ENCODE data around the gene BCL6B. TPM values are rescaled to one million over a fixed set of nuclear protein-coding genes. Genes with fewer than 3 reads are reported as not detected.

The BCL6B gene
- total RNA-seq, 2 donors from 2014 or later, result 2.9 to 7.0 TPM

DNA sequence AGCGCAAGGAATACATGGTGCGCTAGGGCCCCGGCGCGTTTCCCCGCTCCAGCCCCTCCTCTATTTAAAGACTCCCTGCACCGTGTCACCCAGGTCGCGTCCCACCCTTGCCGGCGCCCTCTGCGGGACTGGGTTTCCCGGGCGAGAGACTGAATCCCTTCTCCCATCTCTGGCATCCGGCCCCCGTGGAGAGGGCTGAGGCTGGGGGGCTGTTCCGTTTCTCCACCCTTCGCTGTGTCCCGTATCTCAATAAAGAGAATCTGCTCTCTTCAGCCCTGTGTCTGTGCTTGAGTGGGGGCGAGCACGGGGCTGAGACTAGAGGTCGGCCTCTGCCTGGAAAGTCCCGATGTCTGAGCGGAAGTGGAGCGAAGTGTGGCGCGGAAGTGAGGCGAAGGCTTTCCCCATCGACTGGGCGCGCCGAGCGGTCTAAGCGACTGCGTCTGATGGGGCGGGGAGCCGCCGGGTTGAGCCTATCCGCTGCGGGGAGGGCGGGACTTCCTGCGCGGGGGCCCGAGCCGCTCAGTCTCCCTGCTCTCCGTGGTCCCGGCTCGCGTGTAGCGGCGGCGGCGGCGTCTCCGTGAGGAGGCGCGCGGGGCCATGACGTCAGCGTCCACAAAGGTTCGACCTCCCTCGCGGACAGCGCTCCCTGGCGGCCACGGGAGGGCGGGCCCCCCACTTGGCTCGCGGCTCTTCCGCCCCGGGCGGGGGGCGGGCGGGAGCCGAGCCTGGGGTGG, 8.4 kb upstream of the BCL6B start:
- Histone ChIP-seq H3K4me1 (ENCODE audit: control insufficient read depth, insufficient read depth, low read length) (no peaks in the 10 kb centered on the region), H3K9me3 (ENCODE audit: control insufficient read depth, low read length) (no peaks in the 10 kb centered on the region), H3K27ac (ENCODE audit: low read depth, low read length) (peak overlapping the region; percentile 78), H3K27me3 (ENCODE audit: control insufficient read depth, insufficient read depth, low read length, poor library complexity, severe bottlenecking) (no peaks in the 10 kb centered on the region), H3K36me3 (ENCODE audit: control insufficient read depth, insufficient read depth, low read length) (peaks cover 9% of the 10 kb centered on the region), H3K9ac (ENCODE audit: extremely low read depth, low read length, poor library complexity, severe bottlenecking) (peak overlapping the region; percentile 96), H3K4me3 (ENCODE audit: low read length) (peak overlapping the region; percentile 100)
- peaks cover 24% of the 10 kb centered on the region for H3K4me1 Mint-ChIP-seq
- H3K36me3 Mint-ChIP-seq (ENCODE audit: low read depth), result peaks cover 22% of the 10 kb centered on the region
- no peaks in the 10 kb centered on the region for H3K27me3 Mint-ChIP-seq (ENCODE audit: insufficient read depth)
- H3K27ac Mint-ChIP-seq, result peak overlapping the region; percentile 100
- DNase-seq, result peak; percentile 99
- TF ChIP-seq, protein P1, sequence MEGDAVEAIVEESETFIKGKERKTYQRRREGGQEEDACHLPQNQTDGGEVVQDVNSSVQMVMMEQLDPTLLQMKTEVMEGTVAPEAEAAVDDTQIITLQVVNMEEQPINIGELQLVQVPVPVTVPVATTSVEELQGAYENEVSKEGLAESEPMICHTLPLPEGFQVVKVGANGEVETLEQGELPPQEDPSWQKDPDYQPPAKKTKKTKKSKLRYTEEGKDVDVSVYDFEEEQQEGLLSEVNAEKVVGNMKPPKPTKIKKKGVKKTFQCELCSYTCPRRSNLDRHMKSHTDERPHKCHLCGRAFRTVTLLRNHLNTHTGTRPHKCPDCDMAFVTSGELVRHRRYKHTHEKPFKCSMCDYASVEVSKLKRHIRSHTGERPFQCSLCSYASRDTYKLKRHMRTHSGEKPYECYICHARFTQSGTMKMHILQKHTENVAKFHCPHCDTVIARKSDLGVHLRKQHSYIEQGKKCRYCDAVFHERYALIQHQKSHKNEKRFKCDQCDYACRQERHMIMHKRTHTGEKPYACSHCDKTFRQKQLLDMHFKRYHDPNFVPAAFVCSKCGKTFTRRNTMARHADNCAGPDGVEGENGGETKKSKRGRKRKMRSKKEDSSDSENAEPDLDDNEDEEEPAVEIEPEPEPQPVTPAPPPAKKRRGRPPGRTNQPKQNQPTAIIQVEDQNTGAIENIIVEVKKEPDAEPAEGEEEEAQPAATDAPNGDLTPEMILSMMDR (conservative IDR thresholded peaks at IDR 0.05), result peak; percentile 91
- peak overlapping the region; percentile 94 for H3K4me3 Mint-ChIP-seq
- WGBS, 2 experiments (ENCODE audit: insufficient coverage in 1 of 2, insufficient read length in 1 of 2), result 1 to 10% methylated on average over 6 to 75 of the region's 75 CpGs
- no peaks in the 10 kb centered on the region for H3K9me3 Mint-ChIP-seq

DNA sequence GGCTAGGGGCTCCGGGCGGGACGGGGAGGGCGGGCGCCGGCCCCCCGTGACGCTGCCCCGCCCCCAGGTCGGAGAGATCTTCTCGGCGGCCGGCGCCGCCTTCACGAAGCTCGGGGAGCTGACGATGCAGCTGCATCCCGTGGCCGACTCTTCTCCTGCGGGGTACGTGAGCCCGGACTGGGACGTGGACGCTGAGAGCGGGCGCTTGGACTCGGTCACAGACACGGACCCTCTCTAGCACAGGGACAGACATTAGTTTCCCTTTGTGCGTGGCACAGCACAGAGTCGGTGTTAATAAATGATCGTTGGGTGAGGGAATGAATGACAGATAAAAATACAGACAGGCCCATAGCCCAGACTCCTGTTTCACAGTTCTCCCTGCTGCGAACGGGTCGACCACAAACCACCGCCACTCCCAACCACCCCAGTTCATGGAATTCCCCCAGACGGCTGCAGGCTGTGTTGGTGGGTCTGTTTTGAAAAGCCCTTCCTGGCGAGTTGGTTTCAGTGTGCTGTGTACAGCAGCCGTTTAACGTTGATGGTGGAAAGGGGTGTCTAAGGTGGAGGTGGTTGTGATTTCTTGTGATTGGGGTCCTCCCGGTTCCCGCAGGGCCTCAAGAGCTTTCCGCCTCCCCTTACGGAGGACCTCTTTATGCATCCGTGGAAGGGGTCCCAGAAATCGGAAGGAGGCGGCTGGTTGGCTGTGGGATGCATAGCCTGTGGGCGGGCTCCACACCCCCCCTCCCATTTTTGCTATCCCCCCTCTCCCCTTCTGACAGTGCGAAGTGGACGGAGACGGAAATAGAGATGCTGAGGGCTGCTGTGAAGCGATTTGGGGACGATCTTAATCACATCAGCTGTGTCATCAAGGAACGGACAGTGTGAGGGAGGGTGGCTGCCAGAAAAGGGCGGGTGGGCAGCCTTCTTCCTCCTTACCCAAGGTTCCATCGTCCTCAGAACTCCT, 7.6 kb upstream of the BCL6B start:
- Histone ChIP-seq H3K9ac (ENCODE audit: extremely low read depth, low read length, poor library complexity, severe bottlenecking) (peak overlapping the region; percentile 50), H3K27me3 (ENCODE audit: control insufficient read depth, insufficient read depth, low read length, poor library complexity, severe bottlenecking) (no peaks in the 10 kb centered on the region), H3K9me3 (ENCODE audit: control insufficient read depth, low read length) (no peaks in the 10 kb centered on the region), H3K4me3 (ENCODE audit: low read length) (peak overlapping the region; percentile 100), H3K4me1 (ENCODE audit: control insufficient read depth, insufficient read depth, low read length) (no peaks in the 10 kb centered on the region), H3K27ac (ENCODE audit: low read depth, low read length) (peak overlapping the region; percentile 78), H3K36me3 (ENCODE audit: control insufficient read depth, insufficient read depth, low read length) (peaks cover 3% of the 10 kb centered on the region)
- Mint-ChIP-seq H3K4me3 (peak overlapping the region; percentile 94), H3K36me3 (ENCODE audit: low read depth) (peaks cover 18% of the 10 kb centered on the region), H3K27ac (peak overlapping the region; percentile 92), H3K4me1 (peaks cover 28% of the 10 kb centered on the region), H3K9me3 (no peaks in the 10 kb centered on the region), H3K27me3 (ENCODE audit: insufficient read depth) (no peaks in the 10 kb centered on the region)
- 32 to 65% methylated on average over 7 to 56 of the region's 56 CpGs for WGBS, 2 experiments (ENCODE audit: insufficient coverage in 1 of 2, insufficient read length in 1 of 2)
- DNase-seq, result peak; percentile 54
- TF ChIP-seq, protein P1 (conservative IDR thresholded peaks at IDR 0.05), result peak; percentile 8

DNA sequence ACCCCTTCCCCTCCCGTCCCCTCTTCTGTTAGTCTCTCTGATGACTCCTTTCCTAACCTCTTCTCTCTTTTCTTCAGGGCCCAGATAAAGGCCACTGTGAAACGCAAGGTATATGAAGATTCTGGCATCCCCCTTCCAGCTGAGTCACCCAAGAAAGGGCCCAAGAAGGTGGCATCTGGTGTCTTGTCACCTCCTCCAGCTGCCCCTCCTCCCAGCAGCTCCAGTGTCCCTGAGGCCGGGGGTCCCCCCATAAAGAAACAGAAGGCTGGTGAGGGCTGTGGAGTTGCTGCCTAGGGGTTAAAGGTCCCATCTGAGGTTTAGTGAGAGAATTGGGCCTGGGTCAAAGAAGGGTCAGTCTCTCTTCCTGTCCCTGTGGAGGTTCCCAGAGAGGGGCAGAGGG, 6.4 kb upstream of the BCL6B start:
- H3K9me3 ChIP-seq (ENCODE audit: control insufficient read depth, low read length), result no peaks in the 10 kb centered on the region
- H3K27ac ChIP-seq (ENCODE audit: low read depth, low read length), result no peak overlapping the region
- H3K9ac ChIP-seq (ENCODE audit: extremely low read depth, low read length, poor library complexity, severe bottlenecking), result no peak overlapping the region
- peaks cover 3% of the 10 kb centered on the region for H3K36me3 ChIP-seq (ENCODE audit: control insufficient read depth, insufficient read depth, low read length)
- H3K4me3 Mint-ChIP-seq, result peak overlapping the region; percentile 94
- peaks cover 18% of the 10 kb centered on the region for H3K36me3 Mint-ChIP-seq (ENCODE audit: low read depth)
- peaks cover 9% of the 10 kb centered on the region for H3K27me3 ChIP-seq (ENCODE audit: control insufficient read depth, insufficient read depth, low read length, poor library complexity, severe bottlenecking)
- peak overlapping the region; percentile 70 for H3K27ac Mint-ChIP-seq
- H3K4me1 ChIP-seq (ENCODE audit: control insufficient read depth, insufficient read depth, low read length), result no peaks in the 10 kb centered on the region
- no peak overlapping the region for H3K4me3 ChIP-seq (ENCODE audit: low read length)
- peaks cover 29% of the 10 kb centered on the region for H3K4me1 Mint-ChIP-seq
- H3K9me3 Mint-ChIP-seq, result no peaks in the 10 kb centered on the region
- H3K27me3 Mint-ChIP-seq (ENCODE audit: insufficient read depth), result peaks cover 11% of the 10 kb centered on the region
- WGBS, 2 experiments (ENCODE audit: insufficient coverage in 1 of 2, insufficient read length in 1 of 2), result 83 to 87% methylated on average over 2 to 3 of the region's 3 CpGs
- TF ChIP-seq, protein P1 (conservative IDR thresholded peaks at IDR 0.05), result no peak
- DNase-seq, result peak; percentile 36
